ENCODE results near the gene GMPPA. TPM values are rescaled to one million over a fixed set of nuclear protein-coding genes. Genes with fewer than 3 reads are reported as not detected.

GMPPA gene
- total RNA-seq, 1 experiment from 2014 or later, result 32.0 TPM

GRCh38 chr2:219527076-219527394, 28.3 kb downstream of the GMPPA start:
- Histone ChIP-seq H3K4me2 (ENCODE audit: insufficient read depth, insufficient read length, low read length) (no peak overlapping the region), H3T11ph (ENCODE audit: low read length) (no peak overlapping the region), H3K18ac (ENCODE audit: insufficient read length, low read depth, low read length) (no peak overlapping the region), H2AFZ (ENCODE audit: low read length) (no peak overlapping the region), H3K9me3 (ENCODE audit: control insufficient read depth, low read depth, low read length) (no peaks in the 10 kb centered on the region), H4K8ac (replicated peaks; ENCODE audit: insufficient read length, low read depth, low read length) (no peak overlapping the region), H2BK20ac (ENCODE audit: low read depth, low read length, poor library complexity, severe bottlenecking) (no peak overlapping the region), H3K4me1 (ENCODE audit: insufficient read depth, low read length) (peaks cover 3% of the 10 kb centered on the region; the same call in 1 of the 2 replicates), H3K4ac (ENCODE audit: low read depth, low read length) (no peak overlapping the region), H2BK120ac (ENCODE audit: low read depth, low read length, poor library complexity, severe bottlenecking) (no peak overlapping the region), H3K79me2 (ENCODE audit: insufficient read depth, low read length) (no peaks in the 10 kb centered on the region), H2BK12ac (ENCODE audit: insufficient read length, low read depth, low read length) (no peak overlapping the region), H3K14ac (ENCODE audit: insufficient read depth, low read length) (no peak overlapping the region), H3K9ac (ENCODE audit: extremely low read depth, insufficient read length, low read length) (no peak overlapping the region), H4K20me1 (ENCODE audit: control insufficient read depth, insufficient read depth, insufficient read length) (no peaks in the 10 kb centered on the region), H4K91ac (ENCODE audit: insufficient read length, low read depth, low read length) (no peak overlapping the region), H2AK5ac (ENCODE audit: insufficient read length, low read length) (no peak overlapping the region), H3K56ac (ENCODE audit: insufficient read length, low read depth, low read length) (no peak overlapping the region), H2BK5ac (ENCODE audit: insufficient read length, low read length) (no peak overlapping the region), H3K27me3 (ENCODE audit: insufficient read depth, low read length) (no peaks in the 10 kb centered on the region; the same call in 1 of the 2 replicates), H3K79me1 (ENCODE audit: insufficient read depth, low read depth, low read length, poor library complexity, severe bottlenecking) (no peaks in the 10 kb centered on the region), H4K5ac (ENCODE audit: insufficient read length, low read depth, low read length) (no peak overlapping the region), H3K23ac (ENCODE audit: insufficient read length, low read depth, low read length) (no peak overlapping the region), H2BK15ac (ENCODE audit: low read depth, low read length) (no peak overlapping the region), H3K23me2 (ENCODE audit: insufficient read length, low read depth, low read length, poor library complexity, severe bottlenecking) (peaks cover 7% of the 10 kb centered on the region), H3K27ac (ENCODE audit: insufficient read length, low read depth, low read length) (no peak overlapping the region)
- no peak overlapping the region for H3K27ac Mint-ChIP-seq
- H3K36me3 Mint-ChIP-seq (ENCODE audit: insufficient read depth in 1 of 3, low read depth in 3 of 3), result no peaks in the 10 kb centered on the region
- no peak for DNase-seq
- H3K9me3 Mint-ChIP-seq, result no peaks in the 10 kb centered on the region; a peak in 1 of 5 replicates
- WGBS (ENCODE audit: extremely low coverage, insufficient read length, low lambda C conversion rate), result no CpG with 5 or more reads among the region's 6 CpGs
- H3K4me3 Mint-ChIP-seq, result no peak overlapping the region
- H3K27me3 Mint-ChIP-seq (ENCODE audit: low read depth), result peaks cover 67% of the 10 kb centered on the region
- no peak for TF ChIP-seq CTCF (conservative IDR thresholded peaks at IDR 0.05)
- H3K4me1 Mint-ChIP-seq, result peaks cover 42 to 52% of the 10 kb centered on the region in 2 experiments
